ENCODE data around the gene CTTNBP2NL. TPM values are rescaled to one million over a fixed set of nuclear protein-coding genes. Genes with fewer than 3 reads are reported as not detected.

Gene CTTNBP2NL
- total and polyA plus RNA-seq, 3 donors from 2014 or later: 13.8 to 19.4 (median 16.3) TPM

GRCh38 chr1:112368198-112368597 is 27.8 kb upstream of the CTTNBP2NL start:
- Histone ChIP-seq H3K4me3 (no peak overlapping the region), H3K27me3 (no peaks in the 10 kb centered on the region), H3K27ac (no peak overlapping the region), H3K36me3 (ENCODE audit: low read depth, missing control alignments) (no peaks in the 10 kb centered on the region), H3K9me3 (no peaks in the 10 kb centered on the region), H3K4me1 (no peaks in the 10 kb centered on the region)
- TF ChIP-seq CTCF (IDR thresholded peaks at IDR 0.05): no peak
- TF ChIP-seq POLR2A (IDR thresholded peaks at IDR 0.05): no peak
- intact Hi-C loops (cut with DNase I; ENCODE audit: low total_unique reads): no loop called here
- 88 to 89% methylated on average over 3 of the region's 3 CpGs for WGBS, 2 donors
- DNase-seq: no peak

DNA sequence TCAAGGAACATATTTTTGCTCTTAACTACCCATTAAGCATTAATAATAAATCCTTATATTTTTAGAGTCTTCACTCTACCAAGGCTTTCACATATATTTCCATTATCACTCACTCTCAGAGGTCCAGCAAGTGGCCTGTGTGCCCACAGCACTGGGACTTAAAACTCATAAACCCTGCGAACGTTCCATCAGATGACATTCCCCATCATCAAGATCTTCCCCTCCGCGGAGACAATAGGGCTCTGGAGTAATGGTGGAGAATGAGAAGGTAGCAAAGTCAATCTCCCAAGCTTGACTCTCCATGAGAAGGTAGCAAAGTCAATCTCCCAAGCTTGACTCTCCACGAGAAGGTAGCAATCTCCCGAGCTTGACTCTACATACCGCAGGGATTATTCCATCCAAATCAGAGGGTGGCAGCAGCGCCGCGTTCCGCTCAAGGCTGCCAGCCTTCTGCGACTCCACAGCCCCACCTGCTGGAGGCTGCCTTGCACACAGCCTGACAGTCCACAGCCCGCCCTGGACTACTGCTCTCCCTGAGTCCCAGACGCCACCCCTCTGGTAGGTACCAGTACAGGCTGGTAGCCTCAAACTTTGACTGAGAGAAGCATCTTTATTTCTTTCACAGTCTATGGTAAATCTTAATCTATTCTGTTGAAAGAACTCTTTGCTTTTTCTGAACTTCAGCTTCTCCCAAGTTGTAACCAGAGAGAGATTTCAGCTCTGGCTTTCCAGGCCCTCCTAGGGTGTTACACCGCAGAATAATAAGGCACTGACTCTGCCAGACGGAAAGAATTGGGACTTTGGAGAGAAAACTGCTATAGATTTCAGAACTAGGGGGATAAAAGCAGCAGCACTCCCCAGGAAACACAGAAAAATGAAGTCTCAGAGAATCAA is 26.4 kb upstream of the CTTNBP2NL start:
- DNase-seq: peak; percentile 95
- intact Hi-C loops (cut with DNase I; ENCODE audit: low total_unique reads): no loop called here
- Histone ChIP-seq H3K4me3 (no peak overlapping the region), H3K9me3 (no peaks in the 10 kb centered on the region), H3K36me3 (ENCODE audit: low read depth, missing control alignments) (no peaks in the 10 kb centered on the region), H3K4me1 (no peaks in the 10 kb centered on the region), H3K27ac (no peak overlapping the region), H3K27me3 (no peaks in the 10 kb centered on the region)
- 12 to 14% methylated on average over 16 of the region's 16 CpGs for WGBS, 2 donors
- TF ChIP-seq POLR2A (IDR thresholded peaks at IDR 0.05) (no peak), CTCF (IDR thresholded peaks at IDR 0.05) (peak; percentile 89 to 92 (median 90))

GRCh38 chr1:112370996-112371395 is 25.0 kb upstream of the CTTNBP2NL start:
- Histone ChIP-seq H3K4me1 (no peaks in the 10 kb centered on the region), H3K36me3 (ENCODE audit: low read depth, missing control alignments) (no peaks in the 10 kb centered on the region), H3K27me3 (no peaks in the 10 kb centered on the region), H3K9me3 (no peaks in the 10 kb centered on the region), H3K27ac (no peak overlapping the region), H3K4me3 (no peak overlapping the region)
- TF ChIP-seq POLR2A (IDR thresholded peaks at IDR 0.05) (no peak), CTCF (IDR thresholded peaks at IDR 0.05) (no peak)
- intact Hi-C loops (cut with DNase I; ENCODE audit: low total_unique reads): no loop called here
- WGBS, 2 donors: 62 to 75% methylated on average over 4 of the region's 4 CpGs
- DNase-seq: no peak

GRCh38 chr1:112371775-112372174 is 24.2 kb upstream of the CTTNBP2NL start:
- Histone ChIP-seq H3K4me3 (no peak overlapping the region), H3K27me3 (no peaks in the 10 kb centered on the region), H3K4me1 (no peaks in the 10 kb centered on the region), H3K36me3 (ENCODE audit: low read depth, missing control alignments) (no peaks in the 10 kb centered on the region), H3K27ac (no peak overlapping the region), H3K9me3 (no peaks in the 10 kb centered on the region)
- DNase-seq: no peak
- no peak for TF ChIP-seq CTCF (IDR thresholded peaks at IDR 0.05)
- TF ChIP-seq POLR2A (IDR thresholded peaks at IDR 0.05): no peak
- intact Hi-C loops (cut with DNase I; ENCODE audit: low total_unique reads): no loop called here
- WGBS, 2 donors: 89 to 90% methylated on average over 3 of the region's 3 CpGs

DNA sequence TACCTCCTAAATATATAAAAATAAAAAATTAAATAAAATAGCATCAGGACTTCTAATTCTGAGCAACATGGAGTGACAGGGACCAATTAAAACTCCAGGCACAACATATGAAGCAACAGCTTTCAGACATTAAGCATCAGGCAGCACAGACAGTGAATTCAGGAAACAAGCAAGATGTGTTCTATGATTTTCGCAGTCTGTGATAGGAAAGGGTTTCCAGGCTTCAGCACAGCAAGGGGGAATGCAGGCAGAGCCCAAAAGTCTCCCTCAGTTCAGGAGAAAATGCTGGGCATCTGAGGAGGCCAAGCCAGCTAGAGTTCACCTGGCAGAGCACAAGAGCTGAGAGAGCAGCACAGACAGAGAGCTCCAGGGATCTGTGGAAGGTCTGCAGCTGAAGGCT is 22.2 kb upstream of the CTTNBP2NL start:
- Histone ChIP-seq H3K27me3 (no peaks in the 10 kb centered on the region), H3K27ac (no peak overlapping the region), H3K4me1 (no peaks in the 10 kb centered on the region), H3K9me3 (no peaks in the 10 kb centered on the region), H3K36me3 (ENCODE audit: low read depth, missing control alignments) (no peaks in the 10 kb centered on the region), H3K4me3 (no peak overlapping the region)
- TF ChIP-seq CTCF (IDR thresholded peaks at IDR 0.05): no peak
- intact Hi-C loops (cut with DNase I; ENCODE audit: low total_unique reads): no loop called here
- 65 to 71% methylated on average over 1 of the region's 1 CpG for WGBS, 2 donors
- DNase-seq: no peak

Data from testis (tissue), 3 donors.